Mesenchymal stem cell (in vitro differentiated cells and primary cell): ENCODE measurements around the gene CPLX1.

Source experiments
- DNase-seq: peaks from one replicate; pipeline ENCODE4 v3.0.0-alpha.2; 2013
- H2AFZ ChIP-seq: one replicate; pipeline ENCODE4 v1.6.1; 2013; ENCODE audit warnings: low read depth, mild to moderate bottlenecking, control low read depth, inconsistent platforms, low read length, moderate library complexity
- H2AK5ac ChIP-seq: 2 replicates; pipeline ENCODE4 v1.6.1; 2013; ENCODE audit warnings: low read length, moderate library complexity, mild to moderate bottlenecking, inconsistent platforms; ENCODE audit not compliant: severe bottlenecking
- H2BK120ac ChIP-seq: one replicate; pipeline ENCODE4 v1.6.1; 2013; ENCODE audit warnings: low read depth, mild to moderate bottlenecking, inconsistent platforms, low read length, moderate library complexity
- H2BK12ac ChIP-seq, 2 experiments: one replicate each; pipeline ENCODE4 v1.6.1; 2013; ENCODE audit warnings: inconsistent platforms in 2 of 2, low read length in 2 of 2, mild to moderate bottlenecking in 2 of 2, moderate library complexity in 2 of 2, control low read depth in 1 of 2
- H2BK15ac ChIP-seq: one replicate; pipeline ENCODE4 v1.6.1; 2013; ENCODE audit warnings: mild to moderate bottlenecking, low read depth, inconsistent platforms; ENCODE audit not compliant: poor library complexity, severe bottlenecking
- H2BK5ac ChIP-seq: 2 replicates; pipeline ENCODE4 v1.6.1; 2013; ENCODE audit warnings: low read depth, mild to moderate bottlenecking, low read length, control low read depth, inconsistent platforms; ENCODE audit not compliant: poor library complexity, severe bottlenecking
- H3K14ac ChIP-seq, 2 experiments: one replicate each; pipeline ENCODE4 v1.6.1; 2013; ENCODE audit warnings: inconsistent platforms in 2 of 2, low read length in 2 of 2, control low read depth in 1 of 2, mild to moderate bottlenecking in 1 of 2, moderate library complexity in 1 of 2
- H3K18ac ChIP-seq, 2 experiments: one replicate each; pipeline ENCODE4 v1.6.1; 2013; ENCODE audit warnings: inconsistent platforms in 2 of 2, low read length in 2 of 2, control low read depth in 1 of 2, low read depth in 1 of 2, mild to moderate bottlenecking in 1 of 2
- H3K23ac ChIP-seq, 2 experiments: one replicate each; pipeline ENCODE4 v1.6.1; 2013; ENCODE audit warnings: inconsistent platforms in 2 of 2, low read length in 2 of 2, mild to moderate bottlenecking in 2 of 2, moderate library complexity in 2 of 2, control low read depth in 1 of 2
- H3K27ac ChIP-seq: 2 replicates; pipeline ENCODE4 v1.5.1; 2013; ENCODE audit warnings: mild to moderate bottlenecking, moderate library complexity, low read length, control low read depth, inconsistent platforms; ENCODE audit not compliant: poor library complexity, severe bottlenecking
- H3K27me3 ChIP-seq, 2 experiments: 2 replicates each; pipeline versions ENCODE4 v1.6.1 to v1.7.0; 2013; ENCODE audit warnings: low read length in 2 of 2, mild to moderate bottlenecking in 2 of 2, moderate library complexity in 2 of 2, control low read depth in 1 of 2, inconsistent platforms in 1 of 2; ENCODE audit not compliant: control insufficient read depth in 1 of 2, insufficient read depth in 1 of 2
- H3K36me3 ChIP-seq, 2 experiments: 2 replicates each; pipeline versions ENCODE4 v1.6.1 to v1.7.0; 2013; ENCODE audit warnings: low read length in 2 of 2, control low read depth in 1 of 2, inconsistent platforms in 1 of 2, low read depth in 1 of 2, mild to moderate bottlenecking in 1 of 2; ENCODE audit not compliant: insufficient read depth in 2 of 2, control insufficient read depth in 1 of 2
- H3K4ac ChIP-seq, 2 experiments: one replicate each; pipeline ENCODE4 v1.6.1; 2013; ENCODE audit warnings: inconsistent platforms in 2 of 2, low read length in 2 of 2, mild to moderate bottlenecking in 2 of 2, moderate library complexity in 2 of 2, control low read depth in 1 of 2, low read depth in 1 of 2
- H3K4me1 ChIP-seq: 2 replicates; pipeline ENCODE4 v1.6.1; 2013; ENCODE audit warnings: low read depth, low read length, control low read depth; ENCODE audit not compliant: control insufficient read depth, insufficient read depth
- H3K4me2 ChIP-seq: 2 replicates; pipeline ENCODE4 v1.6.1; 2013; ENCODE audit warnings: low read length, mild to moderate bottlenecking, inconsistent platforms; ENCODE audit not compliant: poor library complexity, severe bottlenecking
- H3K4me3 ChIP-seq, 2 experiments: 2 replicates each; pipeline versions ENCODE4 v1.5.1 to v1.7.0; 2013; ENCODE audit warnings: low read length in 2 of 2, mild to moderate bottlenecking in 2 of 2, control low read depth in 1 of 2, low read depth in 1 of 2; ENCODE audit not compliant: insufficient read depth in 1 of 2
- H3K79me1 ChIP-seq: replicated peaks from 2 replicates; pipeline ENCODE4 v1.6.1; 2013; ENCODE audit warnings: mild to moderate bottlenecking, control low read depth, low read length, inconsistent platforms; ENCODE audit not compliant: poor library complexity, severe bottlenecking
- H3K9ac ChIP-seq: 2 replicates; pipeline ENCODE4 v1.7.0; 2013; ENCODE audit warnings: mild to moderate bottlenecking, low read length, moderate library complexity
- H3K9me3 ChIP-seq: 2 replicates; pipeline ENCODE4 v1.7.0; 2013; ENCODE audit warnings: mild to moderate bottlenecking, low read length; ENCODE audit not compliant: control insufficient read depth
- H4K8ac ChIP-seq: one replicate; pipeline ENCODE4 v1.6.1; 2013; ENCODE audit warnings: inconsistent platforms, mild to moderate bottlenecking, low read length, moderate library complexity
- H4K91ac ChIP-seq: one replicate; pipeline ENCODE4 v1.6.1; 2013; ENCODE audit warnings: mild to moderate bottlenecking, low read length, inconsistent platforms
- WGBS: methylation state at CpG from one replicate; pipeline ENCODE4 v1.1.7; 2013; ENCODE audit warnings: mixed read lengths; 5-methylcytosine and 5-hydroxymethylcytosine counted together

The CPLX1 gene

GRCh38 chr4:820230-821172 lies 5.4 kb downstream of the CPLX1 start:
- DNase-seq, result no peak
- peaks cover 0 to 3% of the 10 kb centered on the region in 2 experiments for H3K36me3 ChIP-seq
- H2BK5ac ChIP-seq, result no peak overlapping the region
- no peak overlapping the region for H2AFZ ChIP-seq
- H2BK120ac ChIP-seq, result no peak overlapping the region
- peaks cover 8% of the 10 kb centered on the region for H3K4me1 ChIP-seq
- H4K91ac ChIP-seq, result no peak overlapping the region
- H2BK15ac ChIP-seq, result no peak overlapping the region
- no peak overlapping the region for H3K18ac ChIP-seq
- no peaks in the 10 kb centered on the region for H3K79me1 ChIP-seq
- no peak overlapping the region for H3K27ac ChIP-seq
- peaks cover 6% of the 10 kb centered on the region for H3K9me3 ChIP-seq
- no peak overlapping the region for H4K8ac ChIP-seq
- no peak overlapping the region for H2BK12ac ChIP-seq
- H2AK5ac ChIP-seq, result no peak overlapping the region
- WGBS, result 87% methylated on average over 22 of the region's 24 CpGs
- no peak overlapping the region for H3K4me3 ChIP-seq
- H3K23ac ChIP-seq, result no peak overlapping the region
- no peak overlapping the region for H3K4ac ChIP-seq
- no peak overlapping the region for H3K4me2 ChIP-seq
- no peak overlapping the region for H3K14ac ChIP-seq
- peaks cover 79 to 91% of the 10 kb centered on the region in 2 experiments for H3K27me3 ChIP-seq
- H3K9ac ChIP-seq, result no peak overlapping the region

GRCh38 chr4:819401-820229 lies 6.3 kb downstream of the CPLX1 start:
- H3K9me3 ChIP-seq, result peaks cover 6% of the 10 kb centered on the region
- H3K4me1 ChIP-seq, result peaks cover under 1% of the 10 kb centered on the region
- H3K4me3 ChIP-seq, result no peak overlapping the region
- H2BK12ac ChIP-seq, result no peak overlapping the region
- H3K79me1 ChIP-seq, result no peaks in the 10 kb centered on the region
- no peak overlapping the region for H2AFZ ChIP-seq
- no peak overlapping the region for H3K23ac ChIP-seq
- peaks cover 78 to 90% of the 10 kb centered on the region in 2 experiments for H3K27me3 ChIP-seq
- H3K9ac ChIP-seq, result no peak overlapping the region
- no peak overlapping the region for H3K4ac ChIP-seq
- 80% methylated on average over 20 of the region's 20 CpGs for WGBS
- H3K27ac ChIP-seq, result no peak overlapping the region
- H4K8ac ChIP-seq, result no peak overlapping the region
- no peak overlapping the region for H2BK120ac ChIP-seq
- H3K18ac ChIP-seq, result no peak overlapping the region
- DNase-seq, result no peak
- no peak overlapping the region for H2BK5ac ChIP-seq
- no peak overlapping the region for H4K91ac ChIP-seq
- no peaks in the 10 kb centered on the region for H3K36me3 ChIP-seq
- no peak overlapping the region for H3K4me2 ChIP-seq
- H3K14ac ChIP-seq, result no peak overlapping the region
- no peak overlapping the region for H2AK5ac ChIP-seq
- no peak overlapping the region for H2BK15ac ChIP-seq

DNA sequence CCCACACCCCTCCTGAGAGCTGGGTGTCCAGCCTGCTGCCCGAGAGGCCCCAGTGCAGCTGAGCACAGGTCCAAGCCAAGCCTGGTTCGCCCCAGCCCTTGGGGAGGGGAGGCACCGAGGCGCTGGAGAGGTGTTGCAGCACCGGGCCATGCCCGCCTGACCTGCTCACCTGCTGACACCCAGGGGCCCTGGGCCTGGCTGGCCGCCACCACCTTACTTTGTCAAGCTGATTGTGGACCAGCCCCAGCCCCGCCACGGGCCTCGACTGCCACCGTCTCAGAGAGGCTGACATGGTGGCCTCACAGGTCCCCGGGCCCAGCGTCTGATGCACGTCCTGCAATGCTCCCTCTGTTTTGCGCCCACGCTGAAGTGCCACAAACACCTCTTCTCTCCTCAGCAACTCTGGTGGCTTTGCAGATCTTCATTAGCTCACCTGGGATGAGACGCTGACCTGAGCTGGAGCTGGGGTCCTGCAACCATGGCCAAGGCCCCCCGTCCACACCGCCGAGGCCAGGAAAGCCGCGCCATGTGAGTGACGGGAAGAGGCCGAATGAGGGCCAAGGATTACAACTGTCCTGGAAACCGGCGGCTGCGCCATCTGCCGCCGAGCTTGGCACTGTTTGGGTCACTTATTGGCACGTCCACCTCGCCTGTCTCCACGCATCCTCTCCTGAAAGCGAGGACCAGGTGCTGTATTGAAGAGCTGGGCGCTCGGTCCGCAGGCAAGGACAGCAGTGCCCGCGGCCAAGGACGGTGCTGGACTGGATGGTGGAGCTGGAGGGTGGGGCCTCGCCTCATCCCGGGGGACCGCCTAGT lies 7.6 kb downstream of the CPLX1 start:
- no peak overlapping the region for H2AFZ ChIP-seq
- no peak overlapping the region for H3K27ac ChIP-seq
- no peak overlapping the region for H2BK120ac ChIP-seq
- H3K27me3 ChIP-seq, result peaks cover 78 to 90% of the 10 kb centered on the region in 2 experiments
- H2BK15ac ChIP-seq, result no peak overlapping the region
- H3K4me3 ChIP-seq, result no peak overlapping the region
- no peak overlapping the region for H2BK12ac ChIP-seq
- H4K8ac ChIP-seq, result no peak overlapping the region
- no peak for DNase-seq
- no peak overlapping the region for H3K4me2 ChIP-seq
- no peak overlapping the region for H2AK5ac ChIP-seq
- H4K91ac ChIP-seq, result no peak overlapping the region
- H3K4me1 ChIP-seq, result no peaks in the 10 kb centered on the region
- H3K14ac ChIP-seq, result no peak overlapping the region
- no peak overlapping the region for H3K4ac ChIP-seq
- no peak overlapping the region for H2BK5ac ChIP-seq
- H3K9ac ChIP-seq, result no peak overlapping the region
- H3K18ac ChIP-seq, result no peak overlapping the region
- no peak overlapping the region for H3K23ac ChIP-seq
- no peaks in the 10 kb centered on the region for H3K36me3 ChIP-seq
- 88% methylated on average over 42 of the region's 42 CpGs for WGBS
- H3K9me3 ChIP-seq, result peaks cover 6% of the 10 kb centered on the region
- H3K79me1 ChIP-seq, result no peaks in the 10 kb centered on the region
